Naive thymus-derived CD4-positive, alpha-beta T cell (primary cell): Measurements from ENCODE around the gene FRMPD4. TPM values are rescaled to one million over a fixed set of nuclear protein-coding genes. Genes with fewer than 3 reads are reported as not detected.

Source experiments
- ATAC-seq: fragments of 150-1000 bp; cut with Tn5 transposase; 2 replicates; pipeline ENCODE4 v1.10.0; 2021; ENCODE audit warnings: mild to moderate bottlenecking, moderate library complexity
- CTCF ChIA-PET: fragments of 350-600 bp; sonication (Branson Sonifier 250); formaldehyde crosslinking; loops from one replicate; lab custom pipeline; 2021; ENCODE audit warnings: antibody characterized with exemption; lab: Charles Lee
- POLR2A ChIA-PET: fragments of 350-600 bp; sonication (Branson Sonifier 250); formaldehyde crosslinking; loops from one replicate; lab custom pipeline; 2021; ENCODE audit warnings: antibody characterized with exemption, inconsistent platforms; lab: Charles Lee
- DNase-seq, 9 donors: peaks; one replicate each; pipeline versions ENCODE4 v3.0.0 to v3.0.0-alpha.2; 2020 to 2022; ENCODE audit warnings: mixed read lengths in 1 of 9
- H3K27ac ChIP-seq: one replicate; pipeline ENCODE4 v1.7.0; 2013; ENCODE audit warnings: mild to moderate bottlenecking, low read depth, low read length, moderate library complexity
- H3K27me3 ChIP-seq, 2 donors: one replicate each; pipeline ENCODE4 v1.7.0; 2013; ENCODE audit warnings: low read length in 2 of 2, mild to moderate bottlenecking in 2 of 2, moderate library complexity in 2 of 2; ENCODE audit not compliant: control insufficient read depth in 2 of 2, insufficient read depth in 2 of 2
- H3K36me3 ChIP-seq, 3 experiments: 1 replicate in 2 of 3; 2 replicates in 1 of 3; pipeline ENCODE4 v1.7.0; 2013; ENCODE audit warnings: low read length in 3 of 3, mild to moderate bottlenecking in 3 of 3, moderate library complexity in 1 of 3; ENCODE audit not compliant: insufficient read depth in 3 of 3, control insufficient read depth in 2 of 3
- H3K4me1 ChIP-seq, 2 donors: one replicate each; pipeline ENCODE4 v1.7.0; 2013; ENCODE audit warnings: low read length in 2 of 2, mild to moderate bottlenecking in 2 of 2, moderate library complexity in 1 of 2; ENCODE audit not compliant: control insufficient read depth in 2 of 2, insufficient read depth in 2 of 2
- H3K4me3 ChIP-seq: 2 replicates; pipeline ENCODE4 v1.7.0; 2013; ENCODE audit warnings: mild to moderate bottlenecking, low read length
- H3K9me3 ChIP-seq, 3 experiments: 1 replicate in 2 of 3; 2 replicates in 1 of 3; pipeline ENCODE4 v1.7.0; 2013; ENCODE audit warnings: low read length in 3 of 3; ENCODE audit not compliant: control insufficient read depth in 2 of 3
- H3K27ac Mint-ChIP-seq, 9 donors: one replicate each; pipeline ENCODE4 v1.8.0; 2020 to 2022; ENCODE audit warnings: mixed read lengths in 9 of 9, mild to moderate bottlenecking in 8 of 9, moderate library complexity in 5 of 9, inconsistent platforms in 2 of 9
- H3K27me3 Mint-ChIP-seq, 5 donors: one replicate each; pipeline ENCODE4 v1.8.0; 2021 to 2022; ENCODE audit warnings: mixed read lengths in 5 of 5, mild to moderate bottlenecking in 1 of 5
- H3K36me3 Mint-ChIP-seq, 5 donors: one replicate each; pipeline ENCODE4 v1.8.0; 2020 to 2022; ENCODE audit warnings: mixed read lengths in 5 of 5, mild to moderate bottlenecking in 3 of 5, inconsistent platforms in 1 of 5
- H3K4me1 Mint-ChIP-seq, 7 donors: one replicate each; pipeline ENCODE4 v1.8.0; 2020 to 2022; ENCODE audit warnings: mixed read lengths in 7 of 7, mild to moderate bottlenecking in 3 of 7, inconsistent platforms in 1 of 7
- H3K4me3 Mint-ChIP-seq, 10 donors: one replicate each; pipeline ENCODE4 v1.8.0; 2020 to 2022; ENCODE audit warnings: mild to moderate bottlenecking in 10 of 10, mixed read lengths in 10 of 10, moderate library complexity in 6 of 10, inconsistent platforms in 2 of 10
- H3K9me3 Mint-ChIP-seq, 11 donors: one replicate each; pipeline ENCODE4 v1.8.0; 2020 to 2022; ENCODE audit warnings: mixed read lengths in 11 of 11, mild to moderate bottlenecking in 4 of 11, inconsistent platforms in 1 of 11, moderate library complexity in 1 of 11
- intact Hi-C, 2 donors: fragments of 100-400 bp; cut with micrococcal nuclease; formaldehyde crosslinking; loops; one replicate each; pipeline ENCODE4 v1.15.1; 2023
- polyA plus RNA-seq, 2 donors: library from polyadenylated mRNA; unstranded; fragments of 300-500 nt; fragmentation: Illumina TruSeq; gene quantifications; one replicate each; pipeline ENCODE4 v1.2.3, GENCODE V29; 2021
- total RNA-seq, 6 experiments: library from RNA in 5 of 6; stranded (reverse) in 5 of 6; gene quantifications; 1 replicate in 5 of 6; 2 replicates in 1 of 6; pipeline ENCODE4 v1.2.3 and lab custom pipeline; 2021 to 2026

The FRMPD4 gene
- total and polyA plus RNA-seq, 7 experiments from 2014 or later = not detected

GRCh38 chrX:12319992-12320391 lies 181.7 kb downstream of the FRMPD4 start:
- no peak for DNase-seq
- Histone ChIP-seq H3K4me3 (no peak overlapping the region), H3K27ac (no peak overlapping the region), H3K36me3 (no peaks in the 10 kb centered on the region), H3K4me1 (no peaks in the 10 kb centered on the region), H3K27me3 (no peaks in the 10 kb centered on the region), H3K9me3 (no peaks in the 10 kb centered on the region)
- Mint-ChIP-seq H3K36me3 (no peaks in the 10 kb centered on the region), H3K27me3 (peaks cover 0 to 5% (median 0%) of the 10 kb centered on the region in 5 donors), H3K9me3 (peaks cover 0 to 3% (median 0%) of the 10 kb centered on the region in 11 donors), H3K4me3 (no peak overlapping the region), H3K27ac (no peak overlapping the region), H3K4me1 (no peaks in the 10 kb centered on the region)
- POLR2A ChIA-PET = no interaction called here
- CTCF ChIA-PET = no interaction called here
- no peak for ATAC-seq
- intact Hi-C loops = no loop called here

GRCh38 chrX:12322031-12322430 lies 183.8 kb downstream of the FRMPD4 start:
- H3K36me3 Mint-ChIP-seq = no peaks in the 10 kb centered on the region
- DNase-seq = no peak
- H3K4me3 Mint-ChIP-seq = no peak overlapping the region
- peaks cover 0 to 5% (median 2%) of the 10 kb centered on the region in 5 donors for H3K27me3 Mint-ChIP-seq
- Histone ChIP-seq H3K4me3 (no peak overlapping the region), H3K9me3 (no peaks in the 10 kb centered on the region), H3K27me3 (no peaks in the 10 kb centered on the region), H3K27ac (no peak overlapping the region), H3K4me1 (no peaks in the 10 kb centered on the region), H3K36me3 (no peaks in the 10 kb centered on the region)
- intact Hi-C loops = no loop called here
- CTCF ChIA-PET = no interaction called here
- POLR2A ChIA-PET = no interaction called here
- H3K4me1 Mint-ChIP-seq = no peaks in the 10 kb centered on the region
- peaks cover 0 to 3% (median 0%) of the 10 kb centered on the region in 11 donors for H3K9me3 Mint-ChIP-seq
- ATAC-seq = no peak
- no peak overlapping the region for H3K27ac Mint-ChIP-seq

GRCh38 chrX:12325171-12325570 lies 186.9 kb downstream of the FRMPD4 start:
- Mint-ChIP-seq H3K36me3 (no peaks in the 10 kb centered on the region), H3K27ac (no peak overlapping the region), H3K27me3 (peaks cover 0 to 4% (median 0%) of the 10 kb centered on the region in 5 donors), H3K9me3 (peaks cover 0 to 3% (median 0%) of the 10 kb centered on the region in 11 donors), H3K4me3 (no peak overlapping the region), H3K4me1 (no peaks in the 10 kb centered on the region)
- DNase-seq = no peak
- Histone ChIP-seq H3K27ac (no peak overlapping the region), H3K4me3 (no peak overlapping the region), H3K36me3 (no peaks in the 10 kb centered on the region), H3K9me3 (no peaks in the 10 kb centered on the region), H3K4me1 (no peaks in the 10 kb centered on the region), H3K27me3 (no peaks in the 10 kb centered on the region)
- ChIA-PET POLR2A (no interaction called here), CTCF (no interaction called here)
- ATAC-seq = no peak
- intact Hi-C loops = no loop called here

- intact Hi-C loops = no loop called here
- H3K4me3 Mint-ChIP-seq = no peak overlapping the region
- DNase-seq (no peak), ATAC-seq (no peak)
- peaks cover 0 to 4% (median 0%) of the 10 kb centered on the region in 5 donors for H3K27me3 Mint-ChIP-seq
- Histone ChIP-seq H3K27me3 (no peaks in the 10 kb centered on the region), H3K9me3 (no peaks in the 10 kb centered on the region), H3K4me1 (no peaks in the 10 kb centered on the region), H3K36me3 (no peaks in the 10 kb centered on the region), H3K4me3 (no peak overlapping the region), H3K27ac (no peak overlapping the region)
- CTCF ChIA-PET = no interaction called here
- no peaks in the 10 kb centered on the region for H3K4me1 Mint-ChIP-seq
- POLR2A ChIA-PET = no interaction called here
- peaks cover 0 to 3% (median 0%) of the 10 kb centered on the region in 11 donors for H3K9me3 Mint-ChIP-seq
- no peak overlapping the region for H3K27ac Mint-ChIP-seq
- H3K36me3 Mint-ChIP-seq = no peaks in the 10 kb centered on the region
These were observed 189.6 kb downstream of the FRMPD4 start for GRCh38 chrX:12327836-12328235.

GRCh38 chrX:12329476-12329875 lies 191.2 kb downstream of the FRMPD4 start:
- Histone ChIP-seq H3K27ac (no peak overlapping the region), H3K4me3 (no peak overlapping the region), H3K9me3 (no peaks in the 10 kb centered on the region), H3K36me3 (no peaks in the 10 kb centered on the region), H3K4me1 (no peaks in the 10 kb centered on the region), H3K27me3 (no peaks in the 10 kb centered on the region)
- peaks cover 0 to 4% (median 0%) of the 10 kb centered on the region in 5 donors for H3K27me3 Mint-ChIP-seq
- no peak overlapping the region for H3K4me3 Mint-ChIP-seq
- H3K4me1 Mint-ChIP-seq = no peaks in the 10 kb centered on the region
- CTCF ChIA-PET = no interaction called here
- peaks cover 0 to 3% (median 0%) of the 10 kb centered on the region in 11 donors for H3K9me3 Mint-ChIP-seq
- intact Hi-C loops = no loop called here
- H3K36me3 Mint-ChIP-seq = no peaks in the 10 kb centered on the region
- DNase-seq (no peak), ATAC-seq (no peak)
- H3K27ac Mint-ChIP-seq = no peak overlapping the region
- POLR2A ChIA-PET = no interaction called here

GRCh38 chrX:12330841-12331240 lies 192.6 kb downstream of the FRMPD4 start:
- DNase-seq = no peak
- Mint-ChIP-seq H3K4me3 (no peak overlapping the region), H3K9me3 (peaks cover 0 to 3% (median 0%) of the 10 kb centered on the region in 11 donors), H3K27ac (no peak overlapping the region), H3K27me3 (peaks cover 0 to 4% (median 0%) of the 10 kb centered on the region in 5 donors), H3K36me3 (no peaks in the 10 kb centered on the region), H3K4me1 (no peaks in the 10 kb centered on the region)
- no peaks in the 10 kb centered on the region for H3K27me3 ChIP-seq
- no peak overlapping the region for H3K4me3 ChIP-seq
- no peaks in the 10 kb centered on the region for H3K9me3 ChIP-seq
- CTCF ChIA-PET = no interaction called here
- ATAC-seq = no peak
- intact Hi-C loops = no loop called here
- H3K27ac ChIP-seq = no peak overlapping the region
- H3K4me1 ChIP-seq = no peaks in the 10 kb centered on the region
- H3K36me3 ChIP-seq = no peaks in the 10 kb centered on the region
- POLR2A ChIA-PET = no interaction called here

- Mint-ChIP-seq H3K27ac (no peak overlapping the region), H3K9me3 (no peaks in the 10 kb centered on the region), H3K4me3 (no peak overlapping the region), H3K4me1 (no peaks in the 10 kb centered on the region), H3K27me3 (no peaks in the 10 kb centered on the region), H3K36me3 (no peaks in the 10 kb centered on the region)
- Histone ChIP-seq H3K9me3 (no peaks in the 10 kb centered on the region), H3K27ac (no peak overlapping the region), H3K4me1 (no peaks in the 10 kb centered on the region), H3K36me3 (no peaks in the 10 kb centered on the region), H3K27me3 (no peaks in the 10 kb centered on the region), H3K4me3 (no peak overlapping the region)
- ChIA-PET POLR2A (no interaction called here), CTCF (no interaction called here)
- no peak for ATAC-seq
- DNase-seq = no peak
- intact Hi-C loops = no loop called here
These were observed 194.6 kb downstream of the FRMPD4 start for GRCh38 chrX:12332786-12333347.
